Stimulated activated CD4-positive, alpha-beta T cell treated with anti-CD3 and anti-CD28 coated beads, Interleukin-12 subunit alpha, Interleukin-12 subunit beta, amount 100 ng/mL, for 4 hours (primary cell): Measurements from ENCODE around the gene BOC.
"Not testable (repeated sequence)": the region's sequence is repeated elsewhere in the genome, so short reads cannot be mapped to it uniquely, and the experiment has no call there.

Experiments used
- DNase-seq: peaks from one replicate; pipeline ENCODE4 v3.0.0-alpha.2; 2020

Gene BOC

GRCh38 chr3:113211330-113212149 is at the start of gene BOC:
BOC (plus strand) TSS chr3:113211557; CDS start chr3:113249803, 38,246 bp downstream.
- no peak for DNase-seq

- no peak for DNase-seq
Observed at GRCh38 chr3:113161661-113162060, 49.7 kb upstream of the BOC start.

- DNase-seq = no peak
Observed at GRCh38 chr3:113163152-113163551, 48.2 kb upstream of the BOC start.

- DNase-seq = no peak
Observed at GRCh38 chr3:113165841-113166240, 45.5 kb upstream of the BOC start.

GRCh38 chr3:113166357-113166718 is 45.0 kb upstream of the BOC start:
- DNase-seq = no peak

- no peak for DNase-seq
Observed at GRCh38 chr3:113166719-113167492, 44.5 kb upstream of the BOC start.

- DNase-seq = no peak
Observed at GRCh38 chr3:113167825-113168801, 43.2 kb upstream of the BOC start.

GRCh38 chr3:113169891-113170452 is 41.4 kb upstream of the BOC start:
- no peak for DNase-seq

- DNase-seq = no peak
Observed at GRCh38 chr3:113170771-113171170, 40.6 kb upstream of the BOC start.

GRCh38 chr3:113171675-113172300 is 39.6 kb upstream of the BOC start:
- DNase-seq = not testable (repeated sequence)

- no peak for DNase-seq
Observed at GRCh38 chr3:113173102-113173501, 38.3 kb upstream of the BOC start.

- DNase-seq = no peak
Observed at GRCh38 chr3:113174304-113174703, 37.1 kb upstream of the BOC start.

GRCh38 chr3:113174801-113175485 is 36.4 kb upstream of the BOC start:
- DNase-seq = no peak

GRCh38 chr3:113177526-113177925 is 33.8 kb upstream of the BOC start:
- DNase-seq = no peak

- no peak for DNase-seq
Observed at GRCh38 chr3:113179235-113179824, 32.0 kb upstream of the BOC start.

GRCh38 chr3:113183748-113184661 is 27.4 kb upstream of the BOC start:
- no peak for DNase-seq

- DNase-seq = no peak
Observed at GRCh38 chr3:113185194-113185835, 26.0 kb upstream of the BOC start.

GRCh38 chr3:113186566-113186965 is 24.8 kb upstream of the BOC start:
- DNase-seq = no peak

GRCh38 chr3:113193288-113193687 is 18.1 kb upstream of the BOC start:
- DNase-seq = no peak
